Uterus (tissue), 4 donors: Measurements from ENCODE around the gene KIF1A. TPM values are rescaled to one million over a fixed set of nuclear protein-coding genes. Genes with fewer than 3 reads are reported as not detected.

ENCODE experiments used
- DNase-seq, 2 donors: peaks; one replicate each; pipeline ENCODE4 v3.0.0-alpha.2; 2019 to 2020
- H3K27ac ChIP-seq, 2 donors: fragments of 200-600 bp; sonication (generic); 1 replicate in 1 of 2; 2 replicates in 1 of 2; pipeline ENCODE4 v1.5.1; 2016 to 2018
- H3K27me3 ChIP-seq, 2 donors: fragments of 200-600 bp; sonication (generic); one replicate each; pipeline ENCODE4 v1.5.1; 2018 to 2019; ENCODE audit warnings: control low read depth in 1 of 2
- H3K36me3 ChIP-seq, 2 donors: fragments of 200-600 bp; sonication (generic); one replicate each; pipeline ENCODE4 v1.5.1; 2019; ENCODE audit warnings: control low read depth in 1 of 2
- H3K4me1 ChIP-seq, 2 donors: fragments of 200-600 bp; sonication (generic); one replicate each; pipeline ENCODE4 v1.5.1; 2018 to 2019; ENCODE audit warnings: control low read depth in 1 of 2
- H3K4me3 ChIP-seq, 2 donors: fragments of 200-600 bp; sonication (generic); 1 replicate in 1 of 2; 2 replicates in 1 of 2; pipeline ENCODE4 v1.5.1; 2018 to 2019; ENCODE audit warnings: mild to moderate bottlenecking in 1 of 2
- H3K9me3 ChIP-seq, 2 donors: fragments of 200-600 bp; sonication (generic); one replicate each; pipeline ENCODE4 v1.5.1; 2019; ENCODE audit warnings: control low read depth in 1 of 2
- POLR2A ChIP-seq, 2 donors: fragments of 450-650 bp; IDR thresholded peaks; one replicate each; pipeline ENCODE4 v1.6.1; 2016; ENCODE audit warnings: antibody characterized with exemption in 2 of 2, mild to moderate bottlenecking in 1 of 2, moderate library complexity in 1 of 2
- intact Hi-C: fragments of 100-400 bp; cut with DNase I; formaldehyde crosslinking; loops from one replicate; pipeline ENCODE4 v1.15.1; 2023; ENCODE audit warnings: low total_unique reads
- total RNA-seq, 4 donors: library from RNA; depleted of rRNA in 3 of 4; stranded (reverse); fragments of >200 nt in 3 of 4; gene quantifications; one replicate each; pipeline versions ENCODE4 v1.1.0 to v1.2.4, GENCODE V29; 2014 to 2023
- TF ChIP-seq, protein P1 (sequence below), 4 experiments: fragments of 200-600 bp in 2 of 4; fragments of 450-650 bp in 2 of 4; sonication (generic) in 2 of 4; IDR thresholded peaks; one replicate each; pipeline ENCODE4 v1.5.1; 2016 to 2019; ENCODE audit warnings: antibody characterized with exemption in 4 of 4, mild to moderate bottlenecking in 2 of 4, moderate library complexity in 1 of 4
- donor health status: DM: yes; HTN: yes; CAD: no.

KIF1A gene
- total RNA-seq, 4 donors from 2014 or later, result 0.37 to 12.9 TPM; not detected in 2

DNA sequence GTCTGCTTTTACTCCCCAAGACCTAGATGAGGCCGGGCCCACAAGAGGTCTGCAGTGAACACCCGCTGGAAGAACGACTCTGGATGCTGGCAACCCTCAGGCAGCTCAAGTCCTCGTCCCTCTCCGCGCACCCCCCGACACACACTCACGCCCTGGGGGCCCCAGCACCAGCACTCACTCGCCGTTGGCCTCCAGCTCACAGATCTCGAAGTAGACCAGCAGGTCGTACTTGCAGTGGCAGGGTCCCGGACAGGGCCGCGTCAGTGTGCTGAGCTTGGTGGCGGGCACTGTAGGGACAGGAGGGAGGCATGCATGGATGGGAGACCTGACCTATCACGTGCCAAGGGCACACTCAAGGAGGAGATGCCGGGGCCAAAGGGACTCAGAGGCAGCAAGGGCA is 78.9 kb downstream of the KIF1A start:
- Histone ChIP-seq H3K4me1 (no peaks in the 10 kb centered on the region), H3K36me3 (no peaks in the 10 kb centered on the region)
- DNase-seq, result no peak

DNA sequence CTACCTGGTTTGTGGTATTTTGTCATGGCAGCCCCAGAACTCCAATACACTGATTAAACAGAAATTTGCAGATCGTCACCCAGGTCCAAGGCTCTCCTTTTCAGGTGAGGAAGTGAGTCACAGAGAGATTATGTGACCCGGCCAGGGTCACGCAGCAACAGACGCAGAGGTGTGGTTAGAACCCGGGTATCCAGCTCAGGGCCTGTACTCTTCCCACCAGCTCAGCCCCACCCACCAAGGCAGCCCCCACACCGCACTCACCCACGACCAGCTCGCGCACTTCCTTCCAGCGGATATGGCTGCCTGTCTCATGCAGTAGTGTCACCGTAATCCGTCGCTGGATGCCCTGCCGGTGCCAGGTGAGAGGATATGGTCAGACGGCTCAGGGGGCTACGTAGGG is 80.2 kb downstream of the KIF1A start:
- Histone ChIP-seq H3K4me1 (no peaks in the 10 kb centered on the region), H3K27me3 (no peaks in the 10 kb centered on the region), H3K4me3 (no peak overlapping the region), H3K27ac (no peak overlapping the region), H3K36me3 (no peaks in the 10 kb centered on the region), H3K9me3 (no peaks in the 10 kb centered on the region)
- intact Hi-C loops, result no loop called here
- no peak for TF ChIP-seq POLR2A (IDR thresholded peaks at IDR 0.05)
- TF ChIP-seq, protein P1, sequence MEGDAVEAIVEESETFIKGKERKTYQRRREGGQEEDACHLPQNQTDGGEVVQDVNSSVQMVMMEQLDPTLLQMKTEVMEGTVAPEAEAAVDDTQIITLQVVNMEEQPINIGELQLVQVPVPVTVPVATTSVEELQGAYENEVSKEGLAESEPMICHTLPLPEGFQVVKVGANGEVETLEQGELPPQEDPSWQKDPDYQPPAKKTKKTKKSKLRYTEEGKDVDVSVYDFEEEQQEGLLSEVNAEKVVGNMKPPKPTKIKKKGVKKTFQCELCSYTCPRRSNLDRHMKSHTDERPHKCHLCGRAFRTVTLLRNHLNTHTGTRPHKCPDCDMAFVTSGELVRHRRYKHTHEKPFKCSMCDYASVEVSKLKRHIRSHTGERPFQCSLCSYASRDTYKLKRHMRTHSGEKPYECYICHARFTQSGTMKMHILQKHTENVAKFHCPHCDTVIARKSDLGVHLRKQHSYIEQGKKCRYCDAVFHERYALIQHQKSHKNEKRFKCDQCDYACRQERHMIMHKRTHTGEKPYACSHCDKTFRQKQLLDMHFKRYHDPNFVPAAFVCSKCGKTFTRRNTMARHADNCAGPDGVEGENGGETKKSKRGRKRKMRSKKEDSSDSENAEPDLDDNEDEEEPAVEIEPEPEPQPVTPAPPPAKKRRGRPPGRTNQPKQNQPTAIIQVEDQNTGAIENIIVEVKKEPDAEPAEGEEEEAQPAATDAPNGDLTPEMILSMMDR (IDR thresholded peaks at IDR 0.05), result no peak
- no peak for DNase-seq

More for the DNA sequence above, 78.9 kb downstream of the KIF1A start:
- no peak overlapping the region for H3K27ac ChIP-seq
- intact Hi-C loops, result no loop called here
- TF ChIP-seq POLR2A (IDR thresholded peaks at IDR 0.05), result no peak
- TF ChIP-seq, protein P1 (IDR thresholded peaks at IDR 0.05), result no peak
- H3K27me3 ChIP-seq, result no peaks in the 10 kb centered on the region
- H3K9me3 ChIP-seq, result no peaks in the 10 kb centered on the region
- H3K4me3 ChIP-seq, result no peak overlapping the region

DNA sequence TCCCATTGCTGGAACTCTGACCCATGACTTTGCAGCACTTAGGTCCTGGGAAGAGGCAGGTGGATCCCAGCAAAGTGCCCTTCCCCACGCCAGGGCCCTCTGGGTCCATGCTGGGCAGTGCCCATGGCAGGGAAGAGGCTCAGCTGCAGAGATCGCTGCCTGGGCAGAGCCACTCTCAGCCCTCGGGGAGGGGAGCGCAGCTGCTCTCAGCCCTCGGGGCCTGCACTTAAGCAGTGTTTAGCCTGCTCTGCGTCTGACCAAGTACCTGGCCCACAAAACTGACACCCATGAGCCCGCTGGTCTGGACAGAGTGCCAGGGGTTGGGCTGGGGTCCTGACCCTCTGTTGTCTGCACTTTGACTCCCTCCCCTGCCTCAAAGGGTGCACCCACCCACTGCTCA is 82.1 kb downstream of the KIF1A start:
- H3K4me1 ChIP-seq, result no peaks in the 10 kb centered on the region
- no peaks in the 10 kb centered on the region for H3K27me3 ChIP-seq
- H3K27ac ChIP-seq, result no peak overlapping the region
- DNase-seq, result no peak
- no peak overlapping the region for H3K4me3 ChIP-seq
- TF ChIP-seq, protein P1 (IDR thresholded peaks at IDR 0.05), result no peak
- no peak for TF ChIP-seq POLR2A (IDR thresholded peaks at IDR 0.05)
- H3K9me3 ChIP-seq, result no peaks in the 10 kb centered on the region
- intact Hi-C loops, result no loop called here
- no peaks in the 10 kb centered on the region for H3K36me3 ChIP-seq

- H3K27me3 ChIP-seq, result no peaks in the 10 kb centered on the region
- H3K27ac ChIP-seq, result no peak overlapping the region
- no peak for TF ChIP-seq POLR2A (IDR thresholded peaks at IDR 0.05)
- intact Hi-C loops, result no loop called here
- H3K4me3 ChIP-seq, result no peak overlapping the region
- DNase-seq, result no peak
- no peaks in the 10 kb centered on the region for H3K4me1 ChIP-seq
- H3K9me3 ChIP-seq, result no peaks in the 10 kb centered on the region
- H3K36me3 ChIP-seq, result no peaks in the 10 kb centered on the region
Measured at GRCh38 chr2:240737512-240737911, 82.5 kb downstream of the KIF1A start.

DNA sequence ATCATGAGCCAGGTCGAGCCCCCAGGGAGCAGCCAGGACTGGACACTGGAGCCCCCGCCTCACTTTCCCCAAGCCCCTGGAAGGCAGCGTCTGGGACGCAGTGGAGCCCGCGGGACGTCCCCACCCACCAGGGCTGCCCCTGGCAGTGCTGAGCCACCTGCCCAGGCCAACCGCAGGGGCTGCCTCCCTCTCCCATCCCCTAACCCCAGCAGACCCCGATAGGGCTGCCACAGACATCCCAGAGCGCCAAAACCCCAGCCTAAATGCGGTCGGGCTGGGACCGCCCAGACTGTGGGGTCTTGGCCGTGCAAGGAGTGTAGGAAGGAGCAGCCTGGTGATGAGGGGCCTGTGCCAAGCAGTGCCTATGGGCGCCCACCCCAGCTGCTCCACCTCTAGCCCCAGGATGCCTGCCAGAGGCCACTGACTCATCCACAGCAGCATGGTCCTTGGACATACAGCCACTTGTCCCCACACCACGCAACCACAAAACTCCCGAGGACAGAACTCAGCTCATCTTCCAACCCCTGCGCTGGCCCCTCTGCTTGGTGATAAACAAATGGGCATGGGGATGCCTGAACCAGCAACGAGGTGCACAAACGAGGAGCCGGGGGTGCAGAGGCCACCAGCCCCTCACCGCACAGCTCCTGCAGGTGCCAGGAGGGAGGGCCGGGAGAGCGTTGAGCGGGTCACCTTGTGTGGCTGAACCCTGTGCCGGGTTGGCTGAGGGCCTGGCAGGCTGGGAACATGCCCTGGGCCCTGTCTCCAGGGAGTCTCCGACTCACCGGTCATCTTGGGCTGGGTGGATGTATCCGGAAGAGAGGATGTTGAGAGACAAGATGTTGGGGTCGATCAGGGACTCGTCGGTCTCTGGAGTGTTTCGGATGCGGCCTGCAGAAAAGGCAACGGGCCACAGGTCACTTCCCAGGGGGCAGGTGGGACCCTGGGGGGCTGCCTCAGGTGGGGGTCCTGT is 83.5 kb downstream of the KIF1A start:
- no peaks in the 10 kb centered on the region for H3K36me3 ChIP-seq
- no peak for TF ChIP-seq POLR2A (IDR thresholded peaks at IDR 0.05)
- TF ChIP-seq, protein P1 (IDR thresholded peaks at IDR 0.05), result no peak
- no peak for DNase-seq
- no peaks in the 10 kb centered on the region for H3K27me3 ChIP-seq
- intact Hi-C loops, result no loop called here
- no peak overlapping the region for H3K4me3 ChIP-seq
- no peak overlapping the region for H3K27ac ChIP-seq
- no peaks in the 10 kb centered on the region for H3K4me1 ChIP-seq
- no peaks in the 10 kb centered on the region for H3K9me3 ChIP-seq
